ENCODE measurements around the gene ASMTL.

The ASMTL gene

GRCh38 chrX:1400742-1401471, 51.8 kb downstream of the ASMTL start:
- DNase-seq, result no peak

- no peak for DNase-seq
Observed at GRCh38 chrX:1400049-1400448, 52.7 kb downstream of the ASMTL start.

- DNase-seq, result no peak
Observed at GRCh38 chrX:1398431-1399340, 54.0 kb downstream of the ASMTL start.

GRCh38 chrX:1397441-1398270, 55.1 kb downstream of the ASMTL start:
- no peak for DNase-seq

GRCh38 chrX:1397001-1397400, 55.7 kb downstream of the ASMTL start:
- DNase-seq, result no peak

- DNase-seq, result no peak
Observed at GRCh38 chrX:1395646-1396216, 57.0 kb downstream of the ASMTL start.

GRCh38 chrX:1394731-1395501, 57.8 kb downstream of the ASMTL start:
- DNase-seq, result no peak

- no peak for DNase-seq
Observed at GRCh38 chrX:1393871-1394615, 58.7 kb downstream of the ASMTL start.

- no peak for DNase-seq
Observed at GRCh38 chrX:1392376-1393068, 60.2 kb downstream of the ASMTL start.

- no peak for DNase-seq
Observed at GRCh38 chrX:1391707-1392375, 60.9 kb downstream of the ASMTL start, which contains the start of gene SLC25A6. Gene SLC25A6, minus strand, starts transcription at chrX:1392113. Its CDS starts 104 bp downstream, at chrX:1392009.

GRCh38 chrX:1391370-1391706, 61.4 kb downstream of the ASMTL start:
- DNase-seq, result no peak

- DNase-seq, result no peak
Observed at GRCh38 chrX:1390621-1391369, 61.9 kb downstream of the ASMTL start.

- DNase-seq, result no peak
Observed at GRCh38 chrX:1389993-1390285, 62.8 kb downstream of the ASMTL start.

GRCh38 chrX:1389181-1389992, 63.3 kb downstream of the ASMTL start:
- DNase-seq, result no peak

- no peak for DNase-seq
Observed at GRCh38 chrX:1388651-1389050, 64.1 kb downstream of the ASMTL start.

- no peak for DNase-seq
Observed at GRCh38 chrX:1387141-1387776, 65.5 kb downstream of the ASMTL start.

GRCh38 chrX:1386338-1387127, 66.2 kb downstream of the ASMTL start:
- DNase-seq, result no peak

All from NCI-H1105 (cell line).